Left hindlimb (tissue), 1 donor: ENCODE data around the gene STOML1.
A peak's percentile ranks its signal among the peaks of the same experiment; 100 is the strongest.

Source experiments
- DNase-seq: peaks from one replicate; pipeline ENCODE4 v3.0.0-alpha.2; 2018

Gene STOML1

GRCh38 chr15:74019734-74020133, 27.6 kb upstream of the STOML1 start:
- no peak for DNase-seq

DNA sequence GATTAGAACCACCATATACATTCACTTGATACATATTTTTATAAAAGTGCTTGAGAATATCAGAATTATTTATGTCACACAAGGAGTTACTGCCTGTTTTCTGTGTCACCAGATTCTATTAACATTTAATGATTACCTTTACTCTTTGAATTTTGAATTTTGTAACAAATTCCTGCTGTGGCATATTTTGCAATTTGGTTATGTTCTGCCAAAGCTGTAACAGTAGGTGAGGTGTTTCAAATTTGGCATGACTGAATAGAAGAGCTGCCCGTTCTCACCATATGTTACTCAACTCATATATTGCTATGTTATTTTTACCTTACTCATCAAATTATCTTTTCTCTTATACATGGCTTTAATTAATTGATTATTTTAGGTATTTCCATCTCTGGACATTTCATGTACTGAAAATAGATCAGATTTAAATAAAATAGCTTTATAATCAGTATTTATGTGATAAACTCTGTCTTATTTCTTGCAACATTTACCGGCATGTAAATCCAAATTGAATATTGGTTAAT, 21.3 kb upstream of the STOML1 start:
- no peak for DNase-seq

DNA sequence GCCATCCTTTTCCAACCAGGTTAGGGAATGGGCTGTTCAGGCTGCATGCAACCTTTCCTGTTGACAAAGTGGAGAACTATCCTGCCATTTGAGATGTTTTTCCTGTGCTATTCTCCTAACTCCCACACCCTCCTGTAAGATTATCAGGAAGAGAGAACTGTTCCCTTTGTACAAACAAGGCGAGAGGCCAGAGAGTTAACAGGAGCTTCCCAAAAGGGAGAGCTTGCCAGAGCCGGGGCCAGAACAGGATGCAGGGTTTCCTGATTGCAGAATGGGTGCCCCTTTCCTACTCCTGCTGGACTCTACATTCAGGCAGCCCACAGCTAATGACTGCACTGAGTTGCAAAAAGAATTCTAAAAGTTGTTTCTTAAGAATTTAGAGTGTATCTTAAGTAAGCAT, 19.5 kb upstream of the STOML1 start:
- DNase-seq: no peak

DNA sequence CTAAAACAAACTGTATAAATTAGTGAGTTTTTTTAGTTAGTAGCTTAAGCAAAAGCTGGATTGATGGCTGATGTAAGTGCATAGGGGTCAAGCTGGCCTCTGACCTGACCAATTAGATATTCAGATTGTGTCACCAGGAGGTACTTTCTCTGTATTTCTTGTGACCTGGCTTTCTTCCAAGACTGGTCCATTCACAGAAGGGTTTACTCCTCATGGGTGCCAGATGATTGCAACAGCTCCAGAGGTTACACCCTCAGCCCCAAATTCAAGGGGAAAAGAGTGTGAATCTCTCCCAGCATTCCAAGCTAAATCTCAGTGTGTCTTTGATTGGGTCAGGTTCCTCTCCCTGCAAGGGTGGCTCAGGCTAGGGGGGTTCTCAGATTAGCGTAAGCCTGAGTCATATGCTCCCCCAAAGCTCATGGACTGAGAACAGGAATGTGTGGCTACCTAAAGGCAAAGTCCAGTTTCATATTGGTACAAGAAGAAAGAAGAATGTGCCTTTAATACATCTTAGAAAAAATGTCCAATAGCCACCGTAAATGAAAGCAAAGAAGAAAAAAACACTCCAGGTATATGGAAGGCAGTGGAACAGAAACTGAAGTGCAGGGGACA, 18.9 kb upstream of the STOML1 start:
- DNase-seq: no peak

GRCh38 chr15:74008901-74009300, 16.8 kb upstream of the STOML1 start:
- no peak for DNase-seq

GRCh38 chr15:74007820-74008371, 15.8 kb upstream of the STOML1 start:
- no peak for DNase-seq

GRCh38 chr15:74006774-74007639, 14.9 kb upstream of the STOML1 start:
- DNase-seq: no peak

DNA sequence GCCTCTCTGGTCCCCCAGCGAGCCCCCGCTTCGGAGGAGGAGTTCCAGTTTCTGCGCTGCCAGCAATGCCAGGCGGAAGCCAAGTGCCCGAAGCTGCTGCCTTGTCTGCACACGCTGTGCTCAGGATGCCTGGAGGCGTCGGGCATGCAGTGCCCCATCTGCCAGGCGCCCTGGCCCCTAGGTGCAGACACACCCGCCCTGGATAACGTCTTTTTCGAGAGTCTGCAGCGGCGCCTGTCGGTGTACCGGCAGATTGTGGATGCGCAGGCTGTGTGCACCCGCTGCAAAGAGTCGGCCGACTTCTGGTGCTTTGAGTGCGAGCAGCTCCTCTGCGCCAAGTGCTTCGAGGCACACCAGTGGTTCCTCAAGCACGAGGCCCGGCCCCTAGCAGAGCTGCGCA, 5.9 kb upstream of the STOML1 start:
- DNase-seq: no peak

- no peak for DNase-seq
Observed at GRCh38 chr15:73996939-73997338, 4.8 kb upstream of the STOML1 start.

DNA sequence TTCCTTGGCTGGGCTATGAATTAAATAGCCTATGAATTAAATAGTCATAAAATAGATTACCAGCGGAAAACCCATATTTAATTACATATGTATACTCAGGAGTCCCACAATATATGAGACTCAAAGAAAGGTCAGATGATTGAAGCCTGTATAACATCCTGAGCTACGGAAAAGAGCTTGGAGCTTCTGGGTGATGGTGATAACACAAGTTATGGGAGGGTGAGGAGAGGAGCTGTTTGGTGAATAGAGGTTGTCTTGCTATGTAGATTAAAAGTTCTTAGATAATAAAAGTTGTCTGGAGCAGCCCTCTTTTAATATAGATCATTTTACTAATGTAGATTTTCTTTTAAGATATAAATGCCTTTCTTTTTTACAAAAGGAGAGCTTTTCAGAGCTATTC, 4.2 kb upstream of the STOML1 start:
- no peak for DNase-seq

DNA sequence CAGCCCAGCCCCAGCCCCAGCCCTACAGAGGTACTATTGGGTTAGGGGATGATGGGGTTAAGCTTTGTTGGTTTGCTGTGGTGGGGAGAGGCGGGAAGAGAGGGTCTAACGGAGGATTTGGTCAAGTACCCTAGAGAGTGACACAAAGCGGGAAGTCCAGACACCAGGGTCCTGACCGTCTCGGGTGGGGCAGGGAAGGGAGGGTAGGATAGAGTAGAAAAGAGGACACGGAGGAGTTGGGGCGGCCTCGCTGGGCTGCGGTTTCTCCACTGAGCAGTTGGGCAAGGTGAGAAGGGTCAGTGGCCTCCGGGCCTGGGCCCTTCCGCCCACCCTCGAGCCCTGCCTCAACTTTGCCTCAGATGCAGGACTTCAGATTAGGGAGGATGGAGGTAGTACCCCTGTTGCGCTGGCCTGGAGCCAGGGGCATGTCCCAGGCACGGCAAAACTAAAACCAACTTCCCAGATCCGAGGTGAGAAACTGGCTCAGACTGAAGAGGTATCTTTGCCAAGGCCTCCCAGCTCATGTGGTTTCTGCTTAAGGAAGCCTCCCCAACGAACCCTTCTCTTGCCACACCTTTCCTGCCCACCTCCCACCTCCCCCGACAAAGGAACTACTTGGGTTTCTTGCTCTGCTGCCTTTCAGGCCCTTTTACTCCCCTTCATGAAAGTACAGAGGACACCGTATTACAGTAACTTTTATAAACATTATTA, 3.0 kb upstream of the STOML1 start:
- no peak for DNase-seq

DNA sequence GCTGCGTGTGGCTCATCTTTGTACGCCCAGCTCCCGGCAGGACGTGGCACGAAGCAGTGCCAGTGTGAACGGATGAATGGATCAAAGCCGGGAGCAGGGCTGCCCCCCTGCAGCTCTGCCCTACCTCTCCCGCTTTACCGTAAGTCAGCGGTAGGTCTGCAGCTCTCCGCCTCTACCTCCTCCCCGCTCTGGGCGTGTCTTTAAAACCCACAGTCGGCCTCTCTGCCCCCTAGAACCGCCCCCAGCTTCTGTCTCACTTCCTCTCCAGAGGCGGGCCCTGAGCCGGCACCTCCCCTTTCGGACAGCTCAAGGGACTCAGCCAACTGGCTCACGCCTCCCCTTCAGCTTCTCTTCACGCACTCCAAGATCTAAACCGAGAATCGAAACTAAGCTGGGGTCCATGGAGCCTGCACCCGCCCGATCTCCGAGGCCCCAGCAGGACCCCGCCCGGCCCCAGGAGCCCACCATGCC, 2.4 kb upstream of the STOML1 start, which contains the start of gene PML:
Gene PML, plus strand, starts transcription at position 304 of the 471 bp plus-strand sequence. Its CDS starts 97 bp downstream, at position 401.
- peak; percentile 96 for DNase-seq

DNA sequence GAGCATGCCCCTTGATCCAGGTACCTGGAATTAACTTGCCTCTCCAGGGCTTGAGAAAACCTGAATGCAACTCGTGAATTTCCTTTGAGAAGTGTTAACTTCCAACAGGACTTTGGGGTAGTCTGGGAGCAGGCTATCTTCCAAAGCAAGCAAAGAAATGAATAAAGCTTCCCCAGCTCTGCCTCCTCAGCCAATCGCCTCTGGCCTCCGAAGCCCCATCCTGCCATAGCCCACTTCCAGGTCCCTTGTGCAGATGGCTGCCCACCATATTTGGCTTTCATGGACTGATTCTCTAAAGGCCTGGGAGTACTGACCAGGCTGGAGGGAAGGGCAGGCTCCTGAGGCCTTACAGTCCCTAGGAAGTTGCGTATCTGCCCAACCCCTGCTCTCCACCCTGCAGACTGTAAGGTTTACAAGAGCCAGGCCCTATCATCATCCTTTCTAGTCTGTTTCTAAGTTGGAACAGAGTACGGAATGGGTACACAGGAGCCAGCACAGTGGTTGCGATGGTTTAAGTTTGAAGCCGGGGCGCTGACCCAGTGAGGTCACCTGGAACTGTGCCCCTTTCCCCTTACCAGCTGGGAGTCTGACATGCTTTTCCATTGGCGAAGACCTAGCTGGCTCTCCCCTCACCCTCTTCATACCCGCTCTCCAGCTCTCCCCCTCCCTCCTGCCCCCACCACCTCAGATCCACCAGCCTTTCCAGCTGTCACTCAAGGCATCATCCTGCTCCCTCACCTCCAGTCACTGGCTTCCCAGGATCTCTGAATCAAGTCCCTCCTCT, 1.3 kb upstream of the STOML1 start:
- no peak for DNase-seq

DNA sequence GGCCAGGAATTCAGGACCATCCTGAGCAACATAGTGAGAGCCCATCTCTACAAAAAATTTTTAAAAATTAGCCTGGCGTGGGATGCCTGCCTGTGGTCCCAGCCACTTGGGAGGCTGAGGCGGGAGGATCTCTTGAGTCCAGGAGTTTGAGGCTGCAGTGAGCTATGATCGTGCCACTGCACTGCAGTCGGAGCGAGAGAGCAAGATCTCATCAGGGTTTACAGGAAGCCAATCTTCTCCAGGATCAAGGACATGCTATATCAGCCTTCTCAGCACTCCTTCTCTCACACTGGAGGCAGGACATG, 451 bp upstream of the STOML1 start:
- no peak for DNase-seq

DNA sequence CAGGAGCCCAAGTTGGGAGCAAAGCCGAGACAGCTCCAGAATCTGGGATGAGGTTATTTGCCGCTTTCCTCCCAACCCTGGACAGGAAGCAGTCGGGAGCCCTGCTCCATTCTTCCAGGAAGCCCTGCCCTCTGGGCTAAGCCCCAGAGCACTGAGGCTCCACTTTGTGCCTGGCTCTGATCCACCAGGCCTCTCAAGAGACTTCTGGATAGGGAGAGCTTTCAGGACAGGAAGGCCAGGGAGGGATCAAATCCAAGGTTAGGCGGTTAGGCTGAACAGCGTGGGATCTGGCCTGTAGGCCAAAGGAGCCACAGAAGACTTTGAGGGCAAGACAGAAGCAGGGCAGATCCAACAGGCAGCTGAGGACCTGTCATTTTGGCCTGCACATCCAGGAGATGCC, 835 bp downstream of the STOML1 start:
- DNase-seq: no peak

DNA sequence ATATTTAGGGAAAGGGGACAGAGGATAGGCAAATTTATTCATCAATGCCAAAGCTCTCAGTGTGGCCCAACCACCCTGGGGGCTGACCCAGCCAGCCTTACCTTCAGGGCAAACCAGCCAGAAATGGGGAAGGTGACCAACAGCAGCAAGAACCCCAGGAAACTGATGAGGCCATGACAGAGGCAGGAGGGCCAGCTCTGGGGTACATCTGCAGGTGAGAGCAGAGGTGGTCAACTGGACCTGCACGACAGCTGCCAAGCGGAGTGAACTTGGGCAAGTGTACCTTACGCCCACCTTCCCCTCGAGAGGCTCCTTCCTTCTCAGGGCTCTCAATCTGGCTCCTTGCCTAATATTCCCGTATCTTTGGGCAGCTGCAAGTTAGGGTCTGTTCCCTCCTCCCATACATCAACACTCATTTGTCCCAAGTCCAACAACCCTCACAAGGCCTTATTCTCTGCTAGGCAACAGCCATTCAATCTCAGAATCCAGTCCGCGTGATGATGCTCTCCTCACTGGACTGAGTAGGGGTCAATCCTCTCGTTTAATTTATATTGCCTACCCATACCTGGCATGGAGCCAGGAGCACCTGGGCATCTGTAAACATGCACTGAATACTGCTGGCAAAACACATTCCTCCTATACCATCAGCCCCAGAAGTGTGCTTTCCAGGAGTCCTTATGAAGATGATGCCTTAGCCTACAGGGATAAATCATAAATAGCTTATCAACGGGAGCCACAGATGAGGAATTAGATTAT, 1.7 kb downstream of the STOML1 start:
- DNase-seq: no peak

GRCh38 chr15:73989001-73989798, 2.9 kb downstream of the STOML1 start:
- no peak for DNase-seq

DNA sequence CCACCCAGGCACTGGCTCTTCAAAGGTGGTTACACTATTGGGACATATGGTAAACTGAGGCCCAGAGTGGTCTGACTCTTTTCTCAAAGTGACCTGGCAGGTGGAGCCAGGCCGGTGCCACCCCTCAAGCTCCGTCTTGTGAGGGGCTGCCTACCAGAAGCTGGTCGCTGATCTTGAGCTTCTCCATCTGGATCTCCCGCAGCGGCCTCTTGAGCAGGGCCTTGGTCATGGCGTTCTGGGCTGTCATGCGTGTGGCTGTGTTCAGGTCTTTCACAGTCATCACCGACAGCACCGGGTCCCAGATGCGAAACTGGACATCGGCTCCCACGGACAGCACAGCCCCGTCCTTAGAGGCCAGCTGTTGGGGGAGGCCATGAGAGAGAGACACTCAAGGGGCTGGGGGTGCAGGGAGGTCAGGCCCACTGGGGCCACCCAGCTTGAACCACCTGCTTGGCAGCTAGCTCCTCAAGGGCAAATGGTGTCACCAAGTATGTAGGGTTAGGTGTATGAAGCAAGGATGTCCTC, 3.6 kb downstream of the STOML1 start:
- no peak for DNase-seq

- DNase-seq: no peak
Observed at GRCh38 chr15:73987681-73988444, 4.2 kb downstream of the STOML1 start.

GRCh38 chr15:73987250-73987649, 4.8 kb downstream of the STOML1 start:
- DNase-seq: no peak
